22Rv1 (cell line): ENCODE measurements around the gene SH2D3A.

ENCODE experiments used
- CTCF ChIP-seq: fragments of 450-650 bp; IDR thresholded peaks from 2 replicates; pipeline ENCODE4 v1.5.1; 2017; ENCODE audit warnings: mild to moderate bottlenecking
- ZFX ChIP-seq: fragments of 450-650 bp; IDR thresholded peaks from 2 replicates; pipeline ENCODE4 v1.6.1; 2017; ENCODE audit warnings: antibody characterized with exemption, borderline replicate concordance

GRCh38 chr19:6796278-6796677, 29.0 kb upstream of the SH2D3A start:
- TF ChIP-seq CTCF (no peak), ZFX (no peak)
